ENCODE data around the gene HCFC1.

The HCFC1 gene

GRCh38 chrX:153901753-153902140, 69.9 kb downstream of the HCFC1 start:
- DNase-seq = no peak

DNA sequence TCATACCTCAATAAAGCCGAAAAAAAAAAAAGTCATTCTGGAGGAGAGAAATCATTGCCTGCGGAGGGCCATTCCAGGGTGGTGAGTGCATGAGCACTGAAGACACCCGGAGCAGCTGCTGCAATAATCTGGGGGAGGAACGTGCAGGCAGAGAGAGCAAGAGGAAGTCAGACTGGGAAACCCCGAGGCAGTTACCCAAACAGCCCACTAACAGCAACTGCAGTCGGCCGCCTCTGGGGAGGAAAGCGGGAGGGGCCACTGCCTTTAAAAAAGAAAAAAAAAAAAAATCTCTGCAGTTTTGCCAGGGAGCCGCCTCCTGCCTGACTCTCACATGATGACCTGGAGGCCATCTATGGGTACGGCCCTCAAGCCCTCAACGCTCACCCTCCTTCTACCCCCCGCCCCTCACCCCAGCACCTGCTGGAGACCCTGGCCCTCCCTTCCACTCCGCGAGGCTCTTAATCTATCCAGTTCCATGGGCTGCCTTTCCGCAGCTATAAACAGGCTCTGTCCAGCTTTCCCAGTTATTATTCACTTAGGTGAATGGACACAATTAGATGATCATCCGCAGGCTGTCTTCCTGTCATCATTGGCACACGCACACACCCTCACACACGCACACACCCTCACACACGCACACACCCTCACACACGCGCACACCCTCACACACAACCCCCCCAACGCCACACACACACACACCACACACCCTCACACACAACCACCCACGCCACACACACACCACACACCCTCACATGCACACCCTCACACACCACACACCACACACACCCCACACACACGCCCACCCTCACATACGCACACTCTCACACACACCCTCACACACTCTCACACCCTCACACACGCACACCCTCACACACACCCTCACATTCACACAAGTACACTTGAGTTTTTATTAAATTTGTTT, 70.5 kb downstream of the HCFC1 start:
- DNase-seq = peak; percentile 68 to 80

- DNase-seq = no peak
Measured at GRCh38 chrX:153897899-153898298, 73.7 kb downstream of the HCFC1 start.
